ENCODE results near the gene IGFLR1. TPM values are rescaled to one million over a fixed set of nuclear protein-coding genes. Genes with fewer than 3 reads are reported as not detected.

IGFLR1 gene
- total and polyA plus RNA-seq, 2 of the 4 experiments (the other 2 are of a cell fraction) = 0.72 to 2.7 TPM

DNA sequence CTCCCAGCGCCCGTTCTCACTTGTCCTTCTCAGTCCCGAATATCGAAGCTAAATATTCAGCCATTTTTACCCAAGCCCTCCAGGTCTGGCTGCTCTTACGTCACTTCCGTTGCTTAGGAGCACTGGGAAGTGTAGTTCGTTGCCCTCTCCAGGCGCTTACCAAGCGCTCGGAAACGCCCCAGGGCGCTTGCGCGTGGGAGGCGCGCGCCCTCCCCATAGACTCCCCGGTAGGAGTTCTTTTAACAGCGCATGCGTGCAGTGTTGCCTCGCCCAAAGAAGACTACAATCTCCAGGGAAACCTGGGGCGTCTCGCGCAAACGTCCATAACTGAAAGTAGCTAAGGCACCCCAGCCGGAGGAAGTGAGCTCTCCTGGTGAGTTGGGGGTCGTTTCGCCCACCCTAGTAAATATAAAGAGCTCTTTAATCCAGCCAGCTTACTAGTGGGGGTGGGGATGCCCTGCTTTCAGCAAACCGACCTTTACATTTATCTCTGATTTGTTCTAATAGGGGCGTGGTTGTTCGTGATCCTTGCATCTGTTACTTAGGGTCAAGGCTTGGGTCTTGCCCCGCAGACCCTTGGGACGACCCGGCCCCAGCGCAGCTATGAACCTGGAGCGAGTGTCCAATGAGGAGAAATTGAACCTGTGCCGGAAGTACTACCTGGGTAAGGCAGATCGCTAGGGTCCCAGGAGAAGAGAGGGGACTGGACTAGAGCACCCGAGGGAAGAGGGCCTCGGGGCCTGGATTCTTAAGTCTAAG lies 3.3 kb upstream of the IGFLR1 start, which contains the start of the genes PSENEN and U2AF1L4 (continued):
- TF ChIP-seq, protein P1, sequence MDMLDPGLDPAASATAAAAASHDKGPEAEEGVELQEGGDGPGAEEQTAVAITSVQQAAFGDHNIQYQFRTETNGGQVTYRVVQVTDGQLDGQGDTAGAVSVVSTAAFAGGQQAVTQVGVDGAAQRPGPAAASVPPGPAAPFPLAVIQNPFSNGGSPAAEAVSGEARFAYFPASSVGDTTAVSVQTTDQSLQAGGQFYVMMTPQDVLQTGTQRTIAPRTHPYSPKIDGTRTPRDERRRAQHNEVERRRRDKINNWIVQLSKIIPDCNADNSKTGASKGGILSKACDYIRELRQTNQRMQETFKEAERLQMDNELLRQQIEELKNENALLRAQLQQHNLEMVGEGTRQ (IDR thresholded peaks at IDR 0.05; ENCODE audit: low read depth, low read length) = no peak
